HG03565 (cell line): ENCODE results near the gene SERPINB5.
"Not testable (repeated sequence)": the region's sequence is repeated elsewhere in the genome, so short reads cannot be mapped to it uniquely, and the experiment has no call there.

Source experiments
- ATAC-seq: cut with Tn5 transposase; IDR thresholded peaks from one replicate; pipeline ENCODE4 v1.9.1; 2021; ENCODE audit warnings: mild to moderate bottlenecking, moderate library complexity; ENCODE audit not compliant: unreplicated experiment

The SERPINB5 gene

GRCh38 chr18:63476668-63477067, at the start of gene SERPINB5:
SERPINB5 (plus strand) TSS chr18:63476958; CDS start chr18:63484429, 7,471 bp downstream.
- ATAC-seq = no peak

GRCh38 chr18:63427558-63427957, 49.2 kb upstream of the SERPINB5 start:
- no peak for ATAC-seq

- no peak for ATAC-seq
These were observed 46.2 kb upstream of the SERPINB5 start for GRCh38 chr18:63430526-63430925.

- ATAC-seq = no peak
These were observed 45.6 kb upstream of the SERPINB5 start for GRCh38 chr18:63431180-63431579.

- ATAC-seq = no peak
These were observed 43.4 kb upstream of the SERPINB5 start for GRCh38 chr18:63433334-63433866.

- no peak for ATAC-seq
These were observed 38.6 kb upstream of the SERPINB5 start for GRCh38 chr18:63438181-63438580.

GRCh38 chr18:63439334-63439733, 37.4 kb upstream of the SERPINB5 start:
- peak; percentile 69 for ATAC-seq

GRCh38 chr18:63440219-63440618, 36.5 kb upstream of the SERPINB5 start:
- ATAC-seq = no peak

GRCh38 chr18:63440881-63441280, 35.9 kb upstream of the SERPINB5 start:
- no peak for ATAC-seq

GRCh38 chr18:63443829-63444228, 32.9 kb upstream of the SERPINB5 start:
- no peak for ATAC-seq

GRCh38 chr18:63444580-63444979, 32.2 kb upstream of the SERPINB5 start:
- ATAC-seq = no peak

- no peak for ATAC-seq
These were observed 31.7 kb upstream of the SERPINB5 start for GRCh38 chr18:63445037-63445436.

- ATAC-seq = no peak
These were observed 30.5 kb upstream of the SERPINB5 start for GRCh38 chr18:63446266-63446665.

- ATAC-seq = no peak
These were observed 29.7 kb upstream of the SERPINB5 start for GRCh38 chr18:63447066-63447465.

GRCh38 chr18:63449426-63449825, 27.3 kb upstream of the SERPINB5 start:
- ATAC-seq = no peak

- no peak for ATAC-seq
These were observed 24.7 kb upstream of the SERPINB5 start for GRCh38 chr18:63451799-63452660.

- not testable (repeated sequence) for ATAC-seq
These were observed 24.0 kb upstream of the SERPINB5 start for GRCh38 chr18:63452751-63453150.

- ATAC-seq = no peak
These were observed 22.3 kb upstream of the SERPINB5 start for GRCh38 chr18:63454497-63454896.

- no peak for ATAC-seq
These were observed 18.8 kb upstream of the SERPINB5 start for GRCh38 chr18:63457977-63458376.

- ATAC-seq = no peak
These were observed 16.3 kb upstream of the SERPINB5 start for GRCh38 chr18:63460414-63460813.

GRCh38 chr18:63464434-63464833, 12.3 kb upstream of the SERPINB5 start:
- ATAC-seq = no peak

GRCh38 chr18:63465059-63465458, 11.7 kb upstream of the SERPINB5 start:
- ATAC-seq = no peak
